ENCODE data around the gene HPRT1. TPM values are rescaled to one million over a fixed set of nuclear protein-coding genes. Genes with fewer than 3 reads are reported as not detected.
A peak's percentile ranks its signal among the peaks of the same experiment; 100 is the strongest.

The HPRT1 gene
- total RNA-seq, 2 experiments from 2014 or later: 14.5 to 101 TPM

DNA sequence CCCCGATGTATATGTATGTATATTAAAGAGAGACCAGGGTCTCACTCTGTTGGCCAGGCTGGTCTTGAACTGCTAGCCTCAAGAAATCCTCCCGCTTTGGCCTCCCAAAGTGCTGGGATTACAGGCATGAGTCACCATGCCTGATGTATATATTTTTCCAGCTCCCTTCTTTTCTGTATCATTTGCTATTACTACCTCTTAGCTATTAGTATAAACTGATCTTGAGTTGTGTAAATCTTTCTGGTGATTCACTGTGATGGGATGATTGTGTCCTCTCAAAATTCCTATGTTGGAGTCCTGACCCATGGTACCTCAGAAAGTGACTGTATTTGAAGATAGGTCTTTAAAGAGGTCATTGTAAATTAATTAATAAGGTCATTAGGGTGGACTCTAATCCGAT, 53.1 kb downstream of the HPRT1 start:
- H2AFZ ChIP-seq (ENCODE audit: low read length): no peak overlapping the region
- no peaks in the 10 kb centered on the region for H4K20me1 ChIP-seq (ENCODE audit: insufficient read depth, low read length)
- intact Hi-C loops (cut with micrococcal nuclease; ENCODE audit: unreplicated experiment): no loop called here
- BruUV-seq (replicated peaks): no TSS peak
- TF ChIP-seq EZH2phosphoT487 (IDR thresholded peaks at IDR 0.05; ENCODE audit: borderline replicate concordance, low read depth, low read length): no peak
- no peaks in the 10 kb centered on the region for H3K79me2 ChIP-seq (ENCODE audit: insufficient read depth, low read depth, low read length)
- H3K27ac ChIP-seq (ENCODE audit: low read depth, low read length, poor library complexity, severe bottlenecking): no peak overlapping the region
- POLR2A ChIA-PET: no interaction called here
- H3K9me2 ChIP-seq (ENCODE audit: insufficient read depth, low read length): no peaks in the 10 kb centered on the region
- no peak for DNase-seq (ENCODE audit: low spot score)
- H3K4me2 ChIP-seq (ENCODE audit: low read length): no peak overlapping the region
- no peak overlapping the region for H3K4me3 ChIP-seq (ENCODE audit: low read depth, low read length, poor library complexity, severe bottlenecking)
- H3K9me3 ChIP-seq (ENCODE audit: low read length): no peaks in the 10 kb centered on the region
- H3K4me1 ChIP-seq (ENCODE audit: insufficient read depth, low read length, poor library complexity, severe bottlenecking): no peaks in the 10 kb centered on the region
- CTCF ChIA-PET (ENCODE audit: unreplicated experiment): no interaction called here
- H3K36me3 ChIP-seq (ENCODE audit: insufficient read depth, low read length): 0 out of 2 replicates have a peak, but pooled peaks cover 7% of the 10 kb centered on the region

DNA sequence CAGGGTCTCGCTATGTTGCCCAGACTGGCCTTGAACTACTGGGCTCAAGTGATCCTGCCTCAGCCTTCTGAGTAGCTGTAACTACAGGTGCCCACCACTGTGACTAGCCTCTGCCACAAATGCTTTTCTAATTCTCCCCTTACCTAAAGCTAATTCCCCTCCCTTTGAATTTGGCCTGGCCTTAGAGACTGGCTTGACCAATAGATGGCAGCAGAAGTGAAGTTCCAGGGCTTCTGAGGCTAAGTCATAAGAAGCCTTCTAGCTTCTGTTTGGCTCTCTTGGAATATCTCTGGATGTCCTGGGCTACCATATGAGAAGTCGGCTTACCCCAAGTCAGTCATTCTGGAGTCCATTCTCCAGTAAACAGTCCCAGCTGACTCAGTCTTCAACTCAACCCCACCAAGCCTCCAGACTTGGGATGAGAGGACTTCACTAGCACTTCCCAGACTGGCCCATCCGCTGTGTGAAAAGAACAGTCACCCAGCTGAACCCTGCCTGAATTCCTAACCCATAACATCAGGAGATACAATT, 61.0 kb downstream of the HPRT1 start:
- TF ChIP-seq, protein P1, sequence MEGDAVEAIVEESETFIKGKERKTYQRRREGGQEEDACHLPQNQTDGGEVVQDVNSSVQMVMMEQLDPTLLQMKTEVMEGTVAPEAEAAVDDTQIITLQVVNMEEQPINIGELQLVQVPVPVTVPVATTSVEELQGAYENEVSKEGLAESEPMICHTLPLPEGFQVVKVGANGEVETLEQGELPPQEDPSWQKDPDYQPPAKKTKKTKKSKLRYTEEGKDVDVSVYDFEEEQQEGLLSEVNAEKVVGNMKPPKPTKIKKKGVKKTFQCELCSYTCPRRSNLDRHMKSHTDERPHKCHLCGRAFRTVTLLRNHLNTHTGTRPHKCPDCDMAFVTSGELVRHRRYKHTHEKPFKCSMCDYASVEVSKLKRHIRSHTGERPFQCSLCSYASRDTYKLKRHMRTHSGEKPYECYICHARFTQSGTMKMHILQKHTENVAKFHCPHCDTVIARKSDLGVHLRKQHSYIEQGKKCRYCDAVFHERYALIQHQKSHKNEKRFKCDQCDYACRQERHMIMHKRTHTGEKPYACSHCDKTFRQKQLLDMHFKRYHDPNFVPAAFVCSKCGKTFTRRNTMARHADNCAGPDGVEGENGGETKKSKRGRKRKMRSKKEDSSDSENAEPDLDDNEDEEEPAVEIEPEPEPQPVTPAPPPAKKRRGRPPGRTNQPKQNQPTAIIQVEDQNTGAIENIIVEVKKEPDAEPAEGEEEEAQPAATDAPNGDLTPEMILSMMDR (conservative IDR thresholded peaks at IDR 0.05; ENCODE audit: low read length): peak; percentile 72
- TF ChIP-seq EZH2phosphoT487 (IDR thresholded peaks at IDR 0.05; ENCODE audit: borderline replicate concordance, low read depth, low read length): no peak
- no peaks in the 10 kb centered on the region for H3K79me2 ChIP-seq (ENCODE audit: insufficient read depth, low read depth, low read length)
- no peak overlapping the region for H2AFZ ChIP-seq (ENCODE audit: low read length)
- H3K4me1 ChIP-seq (ENCODE audit: insufficient read depth, low read length, poor library complexity, severe bottlenecking): no peaks in the 10 kb centered on the region
- CTCF ChIA-PET (ENCODE audit: unreplicated experiment): no interaction called here
- H3K4me3 ChIP-seq (ENCODE audit: low read depth, low read length, poor library complexity, severe bottlenecking): no peak overlapping the region
- POLR2A ChIA-PET: interaction anchor here (0.6 kb wide), 1 partner anchor 12 kb away, joined by 3 read pairs; no protein-coding TSS in a partner anchor
- DNase-seq (ENCODE audit: low spot score): peak; percentile 41
- no peak overlapping the region for H3K4me2 ChIP-seq (ENCODE audit: low read length)
- H3K9me2 ChIP-seq (ENCODE audit: insufficient read depth, low read length): no peaks in the 10 kb centered on the region
- no peaks in the 10 kb centered on the region for H4K20me1 ChIP-seq (ENCODE audit: insufficient read depth, low read length)
- no peak overlapping the region for H3K27ac ChIP-seq (ENCODE audit: low read depth, low read length, poor library complexity, severe bottlenecking)
- no peaks in the 10 kb centered on the region for H3K36me3 ChIP-seq (ENCODE audit: insufficient read depth, low read length)
- intact Hi-C loops (cut with micrococcal nuclease; ENCODE audit: unreplicated experiment): loop anchor here (5.0 kb wide), 1 partner anchor 241 kb away; no protein-coding TSS in a partner anchor
- H3K9me3 ChIP-seq (ENCODE audit: low read length): no peaks in the 10 kb centered on the region
- no TSS peak for BruUV-seq (replicated peaks)

DNA sequence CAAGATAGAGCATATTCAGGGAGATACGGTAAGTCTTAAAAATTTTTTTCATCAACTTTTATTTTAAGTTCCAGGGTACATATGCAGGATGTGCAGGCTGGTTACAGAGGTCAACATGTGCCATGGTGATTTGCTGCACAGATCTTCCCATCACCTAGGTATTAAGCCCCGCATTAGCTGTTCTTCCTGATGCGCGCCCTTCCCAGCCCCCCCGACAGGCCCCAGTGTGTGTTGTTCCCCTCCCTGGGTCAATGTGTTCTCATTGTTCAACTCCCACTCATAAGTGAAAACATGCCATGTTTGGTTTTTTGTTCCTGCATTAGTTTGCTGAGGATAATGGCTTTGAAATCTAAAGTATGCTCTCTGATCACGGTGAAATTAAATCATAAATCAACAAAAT, 64.2 kb downstream of the HPRT1 start:
- Histone ChIP-seq H3K79me2 (ENCODE audit: insufficient read depth, low read depth, low read length) (no peaks in the 10 kb centered on the region), H3K4me2 (ENCODE audit: low read length) (no peak overlapping the region), H4K20me1 (ENCODE audit: insufficient read depth, low read length) (no peaks in the 10 kb centered on the region), H3K9me3 (ENCODE audit: low read length) (no peaks in the 10 kb centered on the region), H3K27ac (ENCODE audit: low read depth, low read length, poor library complexity, severe bottlenecking) (no peak overlapping the region), H3K4me1 (ENCODE audit: insufficient read depth, low read length, poor library complexity, severe bottlenecking) (no peaks in the 10 kb centered on the region), H2AFZ (ENCODE audit: low read length) (no peak overlapping the region), H3K36me3 (ENCODE audit: insufficient read depth, low read length) (no peaks in the 10 kb centered on the region), H3K9me2 (ENCODE audit: insufficient read depth, low read length) (no peaks in the 10 kb centered on the region), H3K4me3 (ENCODE audit: low read depth, low read length, poor library complexity, severe bottlenecking) (no peak overlapping the region)
- ChIA-PET CTCF (ENCODE audit: unreplicated experiment) (no interaction called here), POLR2A (no interaction called here)
- no TSS peak for BruUV-seq (replicated peaks)
- TF ChIP-seq EZH2phosphoT487 (IDR thresholded peaks at IDR 0.05; ENCODE audit: borderline replicate concordance, low read depth, low read length): no peak
- TF ChIP-seq, protein P1 (conservative IDR thresholded peaks at IDR 0.05; ENCODE audit: low read length): no peak
- DNase-seq (ENCODE audit: low spot score): no peak
- intact Hi-C loops (cut with micrococcal nuclease; ENCODE audit: unreplicated experiment): loop anchor here (5.0 kb wide), 1 partner anchor 238 kb away; no protein-coding TSS in a partner anchor

Measured in OCI-LY7 (cell line).